Osteocyte (in vitro differentiated cells): ENCODE measurements around the gene MRPS18A. TPM values are rescaled to one million over a fixed set of nuclear protein-coding genes. Genes with fewer than 3 reads are reported as not detected.

Experiments
- DNase-seq: peaks from one replicate; pipeline ENCODE4 v3.0.0; 2021; ENCODE audit warnings: mixed read lengths; ENCODE audit not compliant: unreplicated experiment; ENCODE audit errors: extremely low spot score
- H3K27ac Mint-ChIP-seq: one replicate; pipeline ENCODE4 v1.8.0; 2021; ENCODE audit warnings: mild to moderate bottlenecking, mixed read lengths; ENCODE audit not compliant: unreplicated experiment
- H3K27me3 Mint-ChIP-seq: one replicate; pipeline ENCODE4 v1.8.0; 2021; ENCODE audit warnings: mixed read lengths; ENCODE audit not compliant: unreplicated experiment
- H3K36me3 Mint-ChIP-seq: one replicate; pipeline ENCODE4 v1.8.0; 2021; ENCODE audit warnings: mixed read lengths; ENCODE audit not compliant: unreplicated experiment
- H3K4me1 Mint-ChIP-seq: one replicate; pipeline ENCODE4 v1.8.0; 2021; ENCODE audit warnings: mixed read lengths; ENCODE audit not compliant: unreplicated experiment
- H3K4me3 Mint-ChIP-seq: one replicate; pipeline ENCODE4 v1.8.0; 2021; ENCODE audit warnings: mild to moderate bottlenecking, moderate library complexity, mixed read lengths; ENCODE audit not compliant: unreplicated experiment
- H3K9me3 Mint-ChIP-seq: one replicate; pipeline ENCODE4 v1.8.0; 2021; ENCODE audit warnings: mixed read lengths; ENCODE audit not compliant: unreplicated experiment
- CTCF ChIP-seq: fragments of 200-600 bp; sonication (generic); IDR thresholded peaks from 2 replicates; pipeline ENCODE4 v1.5.0; 2021; ENCODE audit warnings: antibody characterized with exemption, mild to moderate bottlenecking, moderate library complexity
- total RNA-seq: library from RNA; stranded (reverse); gene quantifications from 2 replicates; pipeline ENCODE4 v1.2.1, GENCODE V29; 2021

The MRPS18A gene
- total RNA-seq, 1 donor from 2014 or later, result 37.3 TPM

- H3K36me3 Mint-ChIP-seq, result no peaks in the 10 kb centered on the region
- H3K9me3 Mint-ChIP-seq, result no peaks in the 10 kb centered on the region
- H3K27ac Mint-ChIP-seq, result no peak overlapping the region
- no peak for DNase-seq
- H3K27me3 Mint-ChIP-seq, result no peaks in the 10 kb centered on the region
- no peak overlapping the region for H3K4me3 Mint-ChIP-seq
- H3K4me1 Mint-ChIP-seq, result peaks cover 83% of the 10 kb centered on the region
- no peak for TF ChIP-seq CTCF
These were observed 19.7 kb upstream of the MRPS18A start for GRCh38 chr6:43707269-43707668.

- Mint-ChIP-seq H3K4me1 (peaks cover 88% of the 10 kb centered on the region), H3K9me3 (no peaks in the 10 kb centered on the region), H3K27ac (peak overlapping the region; percentile 74), H3K36me3 (no peaks in the 10 kb centered on the region), H3K4me3 (no peak overlapping the region), H3K27me3 (no peaks in the 10 kb centered on the region)
- TF ChIP-seq CTCF, result no peak
- no peak for DNase-seq
These were observed 19.2 kb upstream of the MRPS18A start for GRCh38 chr6:43706788-43707187.

- peak overlapping the region; percentile 11 for H3K4me3 Mint-ChIP-seq
- DNase-seq, result no peak
- no peaks in the 10 kb centered on the region for H3K9me3 Mint-ChIP-seq
- H3K4me1 Mint-ChIP-seq, result peaks cover 89% of the 10 kb centered on the region
- no peaks in the 10 kb centered on the region for H3K27me3 Mint-ChIP-seq
- no peaks in the 10 kb centered on the region for H3K36me3 Mint-ChIP-seq
- H3K27ac Mint-ChIP-seq, result peak overlapping the region; percentile 74
- no peak for TF ChIP-seq CTCF
These were observed 18.4 kb upstream of the MRPS18A start for GRCh38 chr6:43705996-43706395.

GRCh38 chr6:43703512-43704429 lies 16.2 kb upstream of the MRPS18A start:
- Mint-ChIP-seq H3K9me3 (no peaks in the 10 kb centered on the region), H3K27me3 (no peaks in the 10 kb centered on the region), H3K36me3 (no peaks in the 10 kb centered on the region), H3K27ac (peak overlapping the region; percentile 95), H3K4me3 (no peak overlapping the region), H3K4me1 (peaks cover 81% of the 10 kb centered on the region)
- TF ChIP-seq CTCF, result no peak
- DNase-seq, result no peak
